HCT116 (cell line): ENCODE data around the gene ATP8A2. TPM values are rescaled to one million over a fixed set of nuclear protein-coding genes. Genes with fewer than 3 reads are reported as not detected.

Experiments used
- ATAC-seq: fragments of 200-7000 bp; cut with Tn5 transposase; 2 replicates; pipeline ENCODE4 v1.9.1; 2020; ENCODE audit warnings: mild to moderate bottlenecking, moderate library complexity
- BruUV-seq: library from RNA; stranded (reverse); fragments of 400-500 nt; replicated peaks from 2 replicates; lab custom pipeline; 2021; lab: Mats Ljungman, UMichigan
- CTCF ChIA-PET: fragments of 300-600 bp; sonication (Branson Sonifier 250); formaldehyde crosslinking; loops from one replicate; lab custom pipeline; 2021; ENCODE audit warnings: antibody characterized with exemption; lab: Charles Lee
- POLR2A ChIA-PET: fragments of 300-600, 350-600 bp; sonication (Branson Sonifier 250); formaldehyde crosslinking; loops from one replicate; lab custom pipeline; 2021; ENCODE audit warnings: antibody characterized with exemption; lab: Charles Lee
- RAD21 ChIA-PET, 2 experiments: fragments of 300-600 bp; sonication (Branson Sonifier 250); formaldehyde crosslinking; loops; one replicate each; lab custom pipeline; 2023; ENCODE audit warnings: low total read pairs in 2 of 2; ENCODE audit not compliant: uncharacterized antibody in 2 of 2, unreplicated experiment in 2 of 2, low non-redundant PET in 1 of 2; lab: Charles Lee
- DNase-seq: peaks from one replicate; pipeline ENCODE4 v3.0.0-alpha.2; 2010; ENCODE audit warnings: low read depth, low spot score
- H2AFZ ChIP-seq: fragments of 200-600 bp; shearing (Covaris generic), sonication (generic); 2 replicates; pipeline ENCODE4 v1.6.1; 2017; ENCODE audit warnings: low read depth, mixed run types, mixed read lengths, antibody characterized with exemption, low read length; ENCODE audit not compliant: poor library complexity, severe bottlenecking
- H3K27ac ChIP-seq: 2 replicates; pipeline ENCODE4 v1.5.1; 2012; ENCODE audit warnings: low read depth, low read length
- H3K27me3 ChIP-seq: fragments of 200-600 bp; sonication (generic); 2 replicates; pipeline ENCODE4 v1.6.1; 2016; ENCODE audit warnings: mixed run types, low read length, mixed read lengths; ENCODE audit not compliant: insufficient read depth
- H3K36me3 ChIP-seq, 2 experiments: fragments of 200-500 bp in 1 of 2; fragments of 200-600 bp in 1 of 2; sonication (Bioruptor generic) in 1 of 2; sonication (generic) in 1 of 2; 2 replicates each; pipeline versions ENCODE4 v1.5.1 to v1.6.1; 2014 to 2016; ENCODE audit warnings: low read length in 2 of 2, inconsistent platforms in 1 of 2, mixed read lengths in 1 of 2, mixed run types in 1 of 2; ENCODE audit not compliant: insufficient read depth in 2 of 2, control insufficient read depth in 1 of 2
- H3K4me1 ChIP-seq, 2 experiments: fragments of 200-600 bp in 1 of 2; sonication (generic) in 1 of 2; 2 replicates each; pipeline versions ENCODE4 v1.5.1 to v1.6.1; 2012 to 2017; ENCODE audit warnings: low read length in 2 of 2, inconsistent platforms in 1 of 2, mild to moderate bottlenecking in 1 of 2, mixed read lengths in 1 of 2, mixed run types in 1 of 2, moderate library complexity in 1 of 2; ENCODE audit not compliant: insufficient read depth in 2 of 2, control insufficient read depth in 1 of 2
- H3K4me2 ChIP-seq: fragments of 200-600 bp; sonication (generic); 2 replicates; pipeline ENCODE4 v1.6.1; 2017; ENCODE audit warnings: mixed run types, low read length, mixed read lengths
- H3K4me3 ChIP-seq, 2 experiments: fragments of 200-600 bp in 1 of 2; sonication (generic) in 1 of 2; replicated peaks in 1 of 2; 2 replicates each; pipeline ENCODE4 v1.5.1; 2011 to 2016; ENCODE audit warnings: low read length in 2 of 2, control low read depth in 1 of 2, low read depth in 1 of 2, mild to moderate bottlenecking in 1 of 2, mixed read lengths in 1 of 2, mixed run types in 1 of 2
- H3K79me2 ChIP-seq: fragments of 200-600 bp; sonication (generic); 2 replicates; pipeline ENCODE4 v1.6.1; 2017; ENCODE audit warnings: mild to moderate bottlenecking, mixed run types, low read length, moderate library complexity, mixed read lengths; ENCODE audit not compliant: insufficient read depth
- H3K9ac ChIP-seq: fragments of 200-600 bp; sonication (generic); 2 replicates; pipeline ENCODE4 v1.6.1; 2016; ENCODE audit warnings: low read length, mixed read lengths
- H3K9me2 ChIP-seq: fragments of 200-600 bp; sonication (generic), shearing (Covaris generic); 2 replicates; pipeline ENCODE4 v1.6.1; 2017; ENCODE audit warnings: mixed run types, mild to moderate bottlenecking, moderate library complexity; ENCODE audit not compliant: insufficient read depth
- H3K9me3 ChIP-seq, 2 experiments: fragments of 200-500 bp in 1 of 2; fragments of 200-600 bp in 1 of 2; sonication (Bioruptor generic) in 1 of 2; sonication (generic) in 1 of 2; 2 replicates each; pipeline ENCODE4 v1.6.1; 2014 to 2017; ENCODE audit warnings: low read length in 2 of 2, mixed read lengths in 2 of 2, inconsistent platforms in 1 of 2, low read depth in 1 of 2, mild to moderate bottlenecking in 1 of 2, mixed run types in 1 of 2, moderate library complexity in 1 of 2; ENCODE audit not compliant: control insufficient read depth in 1 of 2, insufficient read depth in 1 of 2
- H4K20me1 ChIP-seq: fragments of 200-600 bp; sonication (generic), shearing (Covaris generic); 2 replicates; pipeline ENCODE4 v1.6.1; 2017; ENCODE audit warnings: mixed run types, mild to moderate bottlenecking, moderate library complexity; ENCODE audit not compliant: insufficient read depth
- ATF3 ChIP-seq: IDR thresholded peaks from 2 replicates; pipeline ENCODE4 v1.6.1; 2012
- CBX3 ChIP-seq: IDR thresholded peaks from 2 replicates; pipeline ENCODE4 v1.6.1; 2012; ENCODE audit warnings: low read depth
- CEBPB ChIP-seq: IDR thresholded peaks from 2 replicates; pipeline ENCODE4 v1.6.1; 2012; ENCODE audit warnings: low read depth
- ELF1 ChIP-seq: IDR thresholded peaks from 2 replicates; pipeline ENCODE4 v1.6.1; 2012; ENCODE audit warnings: low read depth, borderline replicate concordance
- EZH2phosphoT487 ChIP-seq: fragments of 200-600 bp; IDR thresholded peaks from 2 replicates; pipeline ENCODE4 v1.6.1; 2018; ENCODE audit warnings: antibody characterized with exemption, borderline replicate concordance
- FOSL1 ChIP-seq: IDR thresholded peaks from 2 replicates; pipeline ENCODE4 v1.6.1; 2012; ENCODE audit warnings: low read depth
- MAX ChIP-seq: IDR thresholded peaks from 2 replicates; pipeline ENCODE4 v1.6.1; 2012
- POLR2AphosphoS5 ChIP-seq: IDR thresholded peaks from 2 replicates; pipeline ENCODE4 v1.6.1; 2011; ENCODE audit warnings: mild to moderate bottlenecking, low read depth, low read length, moderate library complexity
- RAD21 ChIP-seq: IDR thresholded peaks from 2 replicates; pipeline ENCODE4 v1.6.1; 2012; ENCODE audit warnings: low read depth, mild to moderate bottlenecking
- SIN3A ChIP-seq: IDR thresholded peaks from 2 replicates; pipeline ENCODE4 v1.6.1; 2012; ENCODE audit warnings: low read depth
- SRF ChIP-seq: IDR thresholded peaks from 2 replicates; pipeline ENCODE4 v1.6.1; 2012; ENCODE audit warnings: low read depth
- YY1 ChIP-seq: IDR thresholded peaks from 2 replicates; pipeline ENCODE4 v1.6.1; 2011; ENCODE audit warnings: low read length, low read depth, moderate library complexity, mild to moderate bottlenecking; ENCODE audit not compliant: insufficient replicate concordance; ENCODE audit errors: extremely low read depth
- ZBTB33 ChIP-seq: IDR thresholded peaks from 2 replicates; pipeline ENCODE4 v1.6.1; 2011; ENCODE audit warnings: mild to moderate bottlenecking, low read length, moderate library complexity; ENCODE audit not compliant: insufficient replicate concordance; ENCODE audit errors: extremely low read depth
- intact Hi-C: fragments of 100-400 bp; cut with micrococcal nuclease; formaldehyde crosslinking; loops from 2 replicates; pipeline ENCODE4 v1.10.0; 2022
- total RNA-seq: library from RNA; stranded (reverse); gene quantifications from one replicate; pipeline ENCODE4 v1.2.1, GENCODE V29; 2021; ENCODE audit not compliant: unreplicated experiment

ATP8A2 gene
- total RNA-seq, 1 experiment from 2014 or later: not detected

- Histone ChIP-seq H3K79me2 (no peaks in the 10 kb centered on the region), H3K27me3 (peaks cover 64% of the 10 kb centered on the region), H3K36me3 (no peaks in the 10 kb centered on the region), H3K9me2 (no peaks in the 10 kb centered on the region), H3K4me1 (no peaks in the 10 kb centered on the region), H3K27ac (no peak overlapping the region), H3K9ac (no peak overlapping the region), H3K4me3 (no peak overlapping the region), H4K20me1 (no peaks in the 10 kb centered on the region), H2AFZ (no peak overlapping the region), H3K4me2 (no peak overlapping the region), H3K9me3 (no peaks in the 10 kb centered on the region)
- intact Hi-C loops: no loop called here
- ATAC-seq (no peak), DNase-seq (no peak)
- ChIA-PET CTCF (no interaction called here), RAD21 (no interaction called here), POLR2A (no interaction called here)
- TF ChIP-seq CEBPB (no peak), CBX3 (no peak), POLR2AphosphoS5 (no peak), RAD21 (no peak), SRF (no peak), ELF1 (no peak), MAX (no peak), FOSL1 (no peak), SIN3A (no peak), EZH2phosphoT487 (no peak), ZBTB33 (no peak), YY1 (no peak), ATF3 (no peak)
- BruUV-seq: no TSS peak
Measured at GRCh38 chr13:25616674-25617073, 244.9 kb downstream of the ATP8A2 start.
